Heart left ventricle (tissue), 16 donors: Measurements from ENCODE around the gene OGFRL1. TPM values are rescaled to one million over a fixed set of nuclear protein-coding genes. Genes with fewer than 3 reads are reported as not detected.

Source experiments
- ATAC-seq, 4 donors: fragments of 200-7000 bp; cut with Tn5 transposase; one replicate each; pipeline ENCODE4 v1.9.1; 2020 to 2022; ENCODE audit warnings: moderate library complexity in 4 of 4, mild to moderate bottlenecking in 3 of 4, moderate number of reproducible peaks in 1 of 4
- DNase-seq, 5 donors: peaks; one replicate each; pipeline ENCODE4 v3.0.0-alpha.2; 2020
- H3K27ac ChIP-seq, 12 donors: fragments of 200-600 bp; sonication (generic) in 4 of 12; one replicate each; pipeline versions ENCODE4 v1.5.0 to v1.8.0; 2016 to 2022; ENCODE audit warnings: mild to moderate bottlenecking in 2 of 12
- H3K27me3 ChIP-seq, 9 donors: fragments of 200-600 bp; sonication (generic) in 2 of 9; one replicate each; pipeline versions ENCODE4 v1.5.1 to v1.8.0; 2016 to 2022; ENCODE audit warnings: mild to moderate bottlenecking in 3 of 9
- H3K36me3 ChIP-seq, 9 donors: fragments of 200-600 bp; sonication (generic) in 2 of 9; one replicate each; pipeline versions ENCODE4 v1.5.0 to v1.8.0; 2018 to 2022; ENCODE audit warnings: mild to moderate bottlenecking in 2 of 9
- H3K4me1 ChIP-seq, 12 donors: fragments of 200-600 bp; sonication (generic) in 4 of 12; one replicate each; pipeline versions ENCODE4 v1.5.0 to v1.8.0; 2016 to 2022; ENCODE audit warnings: mild to moderate bottlenecking in 3 of 12
- H3K4me3 ChIP-seq, 12 donors: fragments of 200-600 bp; sonication (generic) in 4 of 12; one replicate each; pipeline versions ENCODE4 v1.5.0 to v1.8.0; 2017 to 2022; ENCODE audit warnings: mild to moderate bottlenecking in 9 of 12, moderate library complexity in 4 of 12
- H3K9me3 ChIP-seq, 12 donors: fragments of 200-600 bp; sonication (generic) in 4 of 12; one replicate each; pipeline versions ENCODE4 v1.5.0 to v1.8.0; 2016 to 2022; ENCODE audit warnings: mild to moderate bottlenecking in 1 of 12
- POLR2A ChIP-seq, 2 donors: fragments of 450-650 bp; IDR thresholded peaks; one replicate each; pipeline ENCODE4 v1.6.1; 2017; ENCODE audit warnings: antibody characterized with exemption in 2 of 2, mild to moderate bottlenecking in 2 of 2, moderate library complexity in 2 of 2
- WGBS, 4 donors: extraction: QIAGEN DNeasy Blood & Tissue Kit in 2 of 4; methylation state at CpG; one replicate each; pipeline versions ENCODE4 v1.1.5 to v1.1.7; 2013 to 2018; 5-methylcytosine and 5-hydroxymethylcytosine counted together
- intact Hi-C, 10 donors: fragments of 100-400 bp; cut with DNase I; formaldehyde crosslinking; loops; one replicate each; pipeline versions ENCODE4 v1.11.1 to v1.14.2; 2022
- polyA plus RNA-seq, 2 donors: library from polyadenylated mRNA; stranded (reverse); fragments of 200-250 nt; gene quantifications; one replicate each; pipeline ENCODE4 v1.2.3, GENCODE V29; 2013
- total RNA-seq, 9 donors: library from RNA; depleted of rRNA in 2 of 9; stranded (reverse); fragments of >200 nt in 2 of 9; fragmentation: NEBNext Ultra II Directional in 3 of 9; extraction: Animal tissue kit (Norgen Biotek cat#: 25700) in 3 of 9; gene quantifications; one replicate each; pipeline versions ENCODE4 v1.1.0 to v1.2.4, GENCODE V29; 2016 to 2023
- TF ChIP-seq, protein P1 (sequence below), 12 donors: fragments of 200-600 bp; sonication (generic) in 4 of 12; IDR thresholded peaks; one replicate each; pipeline versions ENCODE4 v1.5.0 to v1.8.0; 2018 to 2022; ENCODE audit warnings: antibody characterized with exemption in 12 of 12, mild to moderate bottlenecking in 5 of 12
- donor health status: ischemic (EF 13 %, LVEDD 7.1; RV severe dilation, severe dysfunction).
- donor health status: healthy with polysubstance abuse.
- donor health status: DM: no; HTN: yes; CAD: no.
- donor health status: DM: no; HTN: no; CAD: no.
- donor health status: ischemic (EF 25% LVEDD 6.9; RV normal size, moderate dysfunction).
- donor health status: ischemic (EF 25% LVEDD 5.7; RV mildly dilated, moderate dysfunction).
- donor health status: healthy.
- donor health status: DM: yes; HTN: yes; CAD: no.
- donor health status: ischemic (EF 35%, LVEDD 5.7; RV mildly dilated, moderate dysfunction).
- donor health status: nonischemic (EF 11% LVEDD 7.7; RV severe dilation, severe dysfunction).
- donor health status: DM: yes; HTN: yes; CAD: no.
- donor health status: PGD.
- donor health status: ischemic (EF 29% LVEDD 5.4; RV normal size, mild dysfunction).
- donor health status: nonischemic (EF 23%, LVEDD 6.1; RV moderate dilation, normal function).

Gene OGFRL1
- total and polyA plus RNA-seq, 11 donors: 2.7 to 18.5 (median 7.7) TPM

GRCh38 chr6:71246596-71246995 is 42.0 kb upstream of the OGFRL1 start:
- intact Hi-C loops: no loop called here
- H3K27ac ChIP-seq: no peak overlapping the region
- no peak for ATAC-seq
- no peak for DNase-seq
- 92 to 97% (median 94%) methylated on average over 2 of the region's 2 CpGs for WGBS, 4 donors
- H3K27me3 ChIP-seq: no peaks in the 10 kb centered on the region
- TF ChIP-seq, protein P1, sequence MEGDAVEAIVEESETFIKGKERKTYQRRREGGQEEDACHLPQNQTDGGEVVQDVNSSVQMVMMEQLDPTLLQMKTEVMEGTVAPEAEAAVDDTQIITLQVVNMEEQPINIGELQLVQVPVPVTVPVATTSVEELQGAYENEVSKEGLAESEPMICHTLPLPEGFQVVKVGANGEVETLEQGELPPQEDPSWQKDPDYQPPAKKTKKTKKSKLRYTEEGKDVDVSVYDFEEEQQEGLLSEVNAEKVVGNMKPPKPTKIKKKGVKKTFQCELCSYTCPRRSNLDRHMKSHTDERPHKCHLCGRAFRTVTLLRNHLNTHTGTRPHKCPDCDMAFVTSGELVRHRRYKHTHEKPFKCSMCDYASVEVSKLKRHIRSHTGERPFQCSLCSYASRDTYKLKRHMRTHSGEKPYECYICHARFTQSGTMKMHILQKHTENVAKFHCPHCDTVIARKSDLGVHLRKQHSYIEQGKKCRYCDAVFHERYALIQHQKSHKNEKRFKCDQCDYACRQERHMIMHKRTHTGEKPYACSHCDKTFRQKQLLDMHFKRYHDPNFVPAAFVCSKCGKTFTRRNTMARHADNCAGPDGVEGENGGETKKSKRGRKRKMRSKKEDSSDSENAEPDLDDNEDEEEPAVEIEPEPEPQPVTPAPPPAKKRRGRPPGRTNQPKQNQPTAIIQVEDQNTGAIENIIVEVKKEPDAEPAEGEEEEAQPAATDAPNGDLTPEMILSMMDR (IDR thresholded peaks at IDR 0.05): no peak
- TF ChIP-seq POLR2A (IDR thresholded peaks at IDR 0.05): no peak
- H3K9me3 ChIP-seq: peaks cover 0 to 17% (median 2%) of the 10 kb centered on the region in 12 donors
- no peaks in the 10 kb centered on the region for H3K36me3 ChIP-seq
- H3K4me1 ChIP-seq: peaks cover 0 to 38% (median 17%) of the 10 kb centered on the region in 12 donors
- H3K4me3 ChIP-seq: no peak overlapping the region

- Histone ChIP-seq H3K27me3 (no peaks in the 10 kb centered on the region), H3K4me1 (peaks cover 0 to 53% (median 21%) of the 10 kb centered on the region in 12 donors), H3K9me3 (peaks cover 0 to 7% (median 0%) of the 10 kb centered on the region in 12 donors), H3K27ac (peak overlapping the region in 4 of 12 donors; percentile 10 to 91 (median 42)), H3K36me3 (no peaks in the 10 kb centered on the region), H3K4me3 (no peak overlapping the region)
- 55 to 87% (median 71%) methylated on average over 1 of the region's 1 CpG for WGBS, 4 donors
- intact Hi-C loops: no loop called here
- ATAC-seq: peak in 3 of 4 donors; percentile 39 to 76 (median 47)
- DNase-seq: no peak
- TF ChIP-seq POLR2A (IDR thresholded peaks at IDR 0.05): no peak
These were observed 40.3 kb upstream of the OGFRL1 start for GRCh38 chr6:71248306-71248765.

GRCh38 chr6:71248878-71249544 is 39.6 kb upstream of the OGFRL1 start:
- H3K27me3 ChIP-seq: no peaks in the 10 kb centered on the region
- no peak overlapping the region for H3K4me3 ChIP-seq
- DNase-seq: no peak
- WGBS, 4 donors: 52 to 65% (median 56%) methylated on average over 2 of the region's 2 CpGs
- no peak for ATAC-seq
- H3K9me3 ChIP-seq: peaks cover 0 to 7% (median 0%) of the 10 kb centered on the region in 12 donors
- TF ChIP-seq POLR2A (IDR thresholded peaks at IDR 0.05): no peak
- TF ChIP-seq, protein P1 (IDR thresholded peaks at IDR 0.05): no peak
- H3K36me3 ChIP-seq: no peaks in the 10 kb centered on the region
- peak overlapping the region in 8 of 12 donors; percentile 17 to 91 (median 70) for H3K27ac ChIP-seq
- H3K4me1 ChIP-seq: peaks cover 0 to 60% (median 21%) of the 10 kb centered on the region in 12 donors
- intact Hi-C loops: no loop called here

- peak in 1 of 5 donors; percentile 17 for DNase-seq
- H3K9me3 ChIP-seq: peaks cover 0 to 5% (median 0%) of the 10 kb centered on the region in 12 donors
- H3K4me1 ChIP-seq: peaks cover 0 to 70% (median 22%) of the 10 kb centered on the region in 12 donors
- H3K27me3 ChIP-seq: no peaks in the 10 kb centered on the region
- intact Hi-C loops: loop anchor here in 3 of 10 donors (1.0 to 5.0 kb wide), 4 partner anchors 37 to 53 kb away; partner anchors contain the start of gene OGFRL1 (in 1 of the 3)
- TF ChIP-seq, protein P1 (IDR thresholded peaks at IDR 0.05): no peak
- no peak for TF ChIP-seq POLR2A (IDR thresholded peaks at IDR 0.05)
- H3K36me3 ChIP-seq: no peaks in the 10 kb centered on the region
- no peak overlapping the region for H3K4me3 ChIP-seq
- peak overlapping the region; percentile 31 to 91 (median 70) for H3K27ac ChIP-seq
- 29 to 42% (median 37%) methylated on average over 3 of the region's 3 CpGs for WGBS, 4 donors
- ATAC-seq: peak; percentile 75 to 91 (median 88)
These were observed 38.5 kb upstream of the OGFRL1 start for GRCh38 chr6:71250099-71250602.
